ENCODE results near the gene ALCAM.

DNA sequence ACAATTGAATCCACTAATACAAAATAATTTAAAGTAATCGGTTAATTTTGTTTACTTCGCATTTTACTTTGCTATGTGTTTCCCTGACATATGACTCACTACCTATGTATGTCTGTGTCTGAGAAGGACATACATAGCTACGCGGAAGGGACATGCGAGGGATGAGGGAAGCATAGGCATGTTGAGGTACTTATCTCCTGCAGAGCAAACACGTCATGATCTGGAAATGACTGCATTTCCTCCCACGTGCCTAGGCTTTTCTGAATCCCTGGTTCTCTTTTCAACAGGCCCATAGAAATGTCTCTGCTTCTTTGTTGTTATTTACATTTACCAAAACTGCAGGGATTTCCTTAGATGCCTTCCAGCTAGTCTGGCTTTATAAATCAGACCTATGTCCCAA lies 27.5 kb downstream of the ALCAM start:
- TF ChIP-seq POLR2A (IDR thresholded peaks at IDR 0.05): no peak
- TF ChIP-seq CTCF (IDR thresholded peaks at IDR 0.05): no peak
- no peak for TF ChIP-seq EP300 (IDR thresholded peaks at IDR 0.05)
- no peak for TF ChIP-seq POLR2AphosphoS5 (IDR thresholded peaks at IDR 0.05)
